PC-9 (cell line): ENCODE measurements around the gene CCDC192. TPM values are rescaled to one million over a fixed set of nuclear protein-coding genes. Genes with fewer than 3 reads are reported as not detected.
A peak's percentile ranks its signal among the peaks of the same experiment; 100 is the strongest.

Experiments used
- BruUV-seq: library from RNA; stranded (reverse); fragments of 400-500 nt; replicated peaks from 2 replicates; lab custom pipeline; 2021; lab: Mats Ljungman, UMichigan
- CTCF ChIA-PET: fragments of 300-600 bp; sonication (Branson Sonifier 250); formaldehyde crosslinking; loops from one replicate; lab custom pipeline; 2022; ENCODE audit warnings: antibody characterized with exemption; lab: Charles Lee
- POLR2A ChIA-PET: fragments of 300-600 bp; sonication (Branson Sonifier 250); formaldehyde crosslinking; loops from one replicate; lab custom pipeline; 2022; ENCODE audit warnings: antibody characterized with exemption; ENCODE audit not compliant: unreplicated experiment; lab: Charles Lee
- DNase-seq, 2 experiments: peaks; one replicate each; pipeline versions ENCODE4 v3.0.0 to v3.0.0-alpha.2; 2015 to 2022; ENCODE audit warnings: mixed read lengths in 1 of 2
- H2AFZ ChIP-seq: fragments of 200-600 bp; sonication (generic); 2 replicates; pipeline ENCODE4 v1.8.1; 2017; ENCODE audit warnings: antibody characterized with exemption
- H3F3A ChIP-seq: fragments of 200-600 bp; sonication (generic); 2 replicates; pipeline ENCODE4 v1.8.1; 2017; ENCODE audit warnings: antibody characterized with exemption, mild to moderate bottlenecking, low read depth; ENCODE audit not compliant: insufficient read depth
- H3K27ac ChIP-seq: fragments of 200-600 bp; sonication (generic); 2 replicates; pipeline ENCODE4 v1.6.1; 2016; ENCODE audit warnings: mixed run types
- H3K27me3 ChIP-seq: fragments of 200-600 bp; sonication (generic); 2 replicates; pipeline ENCODE4 v1.6.1; 2016; ENCODE audit warnings: low read depth, mixed run types; ENCODE audit not compliant: insufficient read depth
- H3K36me3 ChIP-seq: fragments of 200-600 bp; sonication (generic); 2 replicates; pipeline ENCODE4 v1.6.1; 2016; ENCODE audit warnings: low read depth, mixed run types
- H3K4me1 ChIP-seq: fragments of 200-600 bp; sonication (generic); replicated peaks from 2 replicates; pipeline ENCODE4 v1.6.1; 2016; ENCODE audit warnings: mixed run types; ENCODE audit not compliant: insufficient read depth
- H3K4me2 ChIP-seq: fragments of 200-600 bp; sonication (generic); 2 replicates; pipeline ENCODE4 v1.6.1; 2017; ENCODE audit warnings: mixed run types
- H3K4me3 ChIP-seq: fragments of 200-600 bp; sonication (generic); 2 replicates; pipeline ENCODE4 v1.6.1; 2016; ENCODE audit warnings: mixed run types
- H3K79me2 ChIP-seq: fragments of 200-600 bp; sonication (generic); 2 replicates; pipeline ENCODE4 v1.6.1; 2017; ENCODE audit warnings: low read depth, mixed run types
- H3K9me2 ChIP-seq: fragments of 200-600 bp; sonication (generic); 2 replicates; pipeline ENCODE4 v1.8.1; 2017; ENCODE audit warnings: mild to moderate bottlenecking; ENCODE audit not compliant: insufficient read depth
- H3K9me3 ChIP-seq: fragments of 200-600 bp; sonication (generic); 2 replicates; pipeline ENCODE4 v1.8.1; 2016; ENCODE audit warnings: low read depth; ENCODE audit not compliant: insufficient read depth
- H4K20me1 ChIP-seq: fragments of 200-600 bp; sonication (generic); 2 replicates; pipeline ENCODE4 v1.8.1; 2017; ENCODE audit not compliant: insufficient read depth
- CTCF ChIP-seq: fragments of 200-600 bp; sonication (generic); conservative IDR thresholded peaks from 2 replicates; pipeline ENCODE4 v1.6.1; 2017; ENCODE audit warnings: mixed run types, antibody characterized with exemption, mild to moderate bottlenecking, moderate library complexity
- EZH2 ChIP-seq: fragments of 200-600 bp; sonication (generic); IDR thresholded peaks from 2 replicates; pipeline ENCODE4 v1.8.0; 2017; ENCODE audit warnings: antibody characterized with exemption, low read depth
- intact Hi-C: fragments of 100-400 bp; cut with micrococcal nuclease; formaldehyde crosslinking; loops from one replicate; pipeline ENCODE4 v1.10.0; 2022; ENCODE audit not compliant: unreplicated experiment
- total RNA-seq: library from RNA; stranded (reverse); gene quantifications from 2 replicates; pipeline ENCODE4 v1.2.3, GENCODE V29; 2021

The CCDC192 gene
- total RNA-seq, 1 experiment from 2014 or later = not detected

- DNase-seq = peak; percentile 67 to 84
These were observed 172.2 kb downstream of the CCDC192 start for GRCh38 chr5:127875235-127876021.

GRCh38 chr5:127876384-127876783, 173.2 kb downstream of the CCDC192 start:
- no peaks in the 10 kb centered on the region for H3K9me2 ChIP-seq
- intact Hi-C loops = loop anchor here (1.0 to 5.0 kb wide), 5 partner anchors 111 to 314 kb away; partner anchors contain the start of gene SLC12A2
- BruUV-seq = no TSS peak
- TF ChIP-seq CTCF (no peak), EZH2 (no peak)
- H4K20me1 ChIP-seq = no peaks in the 10 kb centered on the region
- peak overlapping the region; percentile 41 for H3K4me2 ChIP-seq
- H2AFZ ChIP-seq = no peak overlapping the region; the same call in 1 of the 2 replicates
- peak overlapping the region; percentile 23; the same call in 1 of the 2 replicates for H3K27ac ChIP-seq
- H3K4me1 ChIP-seq = peaks cover 24% of the 10 kb centered on the region
- POLR2A ChIA-PET = interaction anchor here (0.5 to 0.7 kb wide), 3 partner anchors 52 to 224 kb away, joined by 3 read pairs; no protein-coding TSS in a partner anchor
- H3K27me3 ChIP-seq = no peaks in the 10 kb centered on the region
- no peak overlapping the region for H3K4me3 ChIP-seq
- CTCF ChIA-PET = interaction anchor here (0.6 to 1.3 kb wide), 4 partner anchors 83 to 213 kb away, joined by 3 to 7 read pairs (median 4); no protein-coding TSS in a partner anchor
- no peaks in the 10 kb centered on the region for H3K9me3 ChIP-seq
- H3K79me2 ChIP-seq = no peaks in the 10 kb centered on the region
- H3K36me3 ChIP-seq = no peaks in the 10 kb centered on the region
- no peak for DNase-seq
- H3F3A ChIP-seq = peaks cover 6% of the 10 kb centered on the region; the same call in 1 of the 2 replicates

More at GRCh38 chr5:127875235-127876021, 172.2 kb downstream of the CCDC192 start:
- H2AFZ ChIP-seq = peak overlapping the region; percentile 52; the same call in 1 of the 2 replicates
- no TSS peak for BruUV-seq
- H3K9me3 ChIP-seq = no peaks in the 10 kb centered on the region
- no peaks in the 10 kb centered on the region for H3K79me2 ChIP-seq
- H3K36me3 ChIP-seq = no peaks in the 10 kb centered on the region
- no peaks in the 10 kb centered on the region for H3K9me2 ChIP-seq
- no peak overlapping the region for H3K4me3 ChIP-seq
- POLR2A ChIA-PET = interaction anchor here (0.5 kb wide), 2 partner anchors 209 to 214 kb away, joined by 3 to 4 read pairs; no protein-coding TSS in a partner anchor
- peak overlapping the region; percentile 23 for H3K27ac ChIP-seq
- H3K27me3 ChIP-seq = no peaks in the 10 kb centered on the region
- peaks cover 6% of the 10 kb centered on the region; the same call in 1 of the 2 replicates for H3F3A ChIP-seq
- no peaks in the 10 kb centered on the region for H4K20me1 ChIP-seq
- peak overlapping the region; percentile 41 for H3K4me2 ChIP-seq
- intact Hi-C loops = loop anchor here (1.0 to 5.0 kb wide), 9 partner anchors 59 to 967 kb away; partner anchors contain the start of gene SLC12A2
- TF ChIP-seq CTCF (peak; percentile 49; the same call in 1 of the 2 replicates), EZH2 (no peak)
- CTCF ChIA-PET = interaction anchor here (0.5 to 1.3 kb wide), 5 partner anchors 84 to 1675 kb away, joined by 3 to 7 read pairs (median 4); no protein-coding TSS in a partner anchor
- H3K4me1 ChIP-seq = peaks cover 27% of the 10 kb centered on the region

DNA sequence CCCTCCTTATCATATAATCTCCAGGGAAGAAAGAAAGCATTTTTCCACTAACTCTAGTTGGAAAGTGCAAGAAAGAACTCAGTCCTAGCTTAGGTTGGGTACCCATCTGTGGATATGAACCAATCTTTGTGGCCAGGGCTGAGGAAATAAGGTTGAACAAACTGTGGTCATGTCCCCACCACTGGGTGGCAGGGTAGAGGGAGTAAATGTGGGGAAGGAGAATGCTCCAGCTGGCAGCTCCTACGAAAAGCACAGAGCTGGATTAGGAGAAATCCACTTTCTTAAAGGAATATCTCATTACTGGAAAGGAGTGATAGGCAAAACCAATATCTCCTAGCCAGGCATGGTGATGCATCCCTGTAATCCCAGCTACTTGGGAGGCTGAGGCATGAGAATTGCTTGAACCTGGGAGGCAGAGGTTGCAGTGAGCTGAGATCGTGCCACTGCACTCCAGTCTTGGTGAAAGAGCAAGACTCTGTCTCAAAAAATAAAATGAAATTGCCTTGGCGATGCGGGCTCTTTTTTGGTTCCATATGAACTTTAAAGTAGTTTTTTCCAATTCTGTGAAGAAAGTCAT, 175.1 kb downstream of the CCDC192 start:
- no TSS peak for BruUV-seq

More for the DNA sequence above, 175.1 kb downstream of the CCDC192 start:
- no peak overlapping the region for H3K4me3 ChIP-seq
- H3K9me3 ChIP-seq = no peaks in the 10 kb centered on the region
- H3K36me3 ChIP-seq = no peaks in the 10 kb centered on the region
- CTCF ChIA-PET = interaction anchor here (0.6 to 1.2 kb wide), 6 partner anchors 14 to 323 kb away, joined by 3 to 7 read pairs (median 5); no protein-coding TSS in a partner anchor
- no peaks in the 10 kb centered on the region for H3K79me2 ChIP-seq
- peak in 1 of 2 experiments; percentile 61 for DNase-seq
- intact Hi-C loops = loop anchor here (1.0 to 5.0 kb wide), 5 partner anchors 109 to 316 kb away; no protein-coding TSS in a partner anchor
- no peaks in the 10 kb centered on the region for H3K27me3 ChIP-seq
- H3K4me1 ChIP-seq = peaks cover 14% of the 10 kb centered on the region
- no peak overlapping the region for H3K4me2 ChIP-seq
- H4K20me1 ChIP-seq = no peaks in the 10 kb centered on the region
- H3F3A ChIP-seq = peaks cover 6% of the 10 kb centered on the region; the same call in 1 of the 2 replicates
- H2AFZ ChIP-seq = no peak overlapping the region
- H3K27ac ChIP-seq = no peak overlapping the region
- no peaks in the 10 kb centered on the region for H3K9me2 ChIP-seq
- POLR2A ChIA-PET = interaction anchor here (0.6 to 0.7 kb wide), 2 partner anchors 81 to 198 kb away, joined by 3 to 29 read pairs; no protein-coding TSS in a partner anchor
- TF ChIP-seq CTCF = peak; percentile 68
- TF ChIP-seq EZH2 = no peak
